HG03342 (cell line): Measurements from ENCODE around the gene EEF1A2.

ENCODE experiments used
- ATAC-seq: cut with Tn5 transposase; IDR thresholded peaks from one replicate; pipeline ENCODE4 v1.9.1; 2021; ENCODE audit warnings: mild to moderate bottlenecking, moderate library complexity; ENCODE audit not compliant: unreplicated experiment

The EEF1A2 gene

GRCh38 chr20:63537525-63538203 is 38.8 kb upstream of the EEF1A2 start:
- peak; percentile 78 for ATAC-seq

DNA sequence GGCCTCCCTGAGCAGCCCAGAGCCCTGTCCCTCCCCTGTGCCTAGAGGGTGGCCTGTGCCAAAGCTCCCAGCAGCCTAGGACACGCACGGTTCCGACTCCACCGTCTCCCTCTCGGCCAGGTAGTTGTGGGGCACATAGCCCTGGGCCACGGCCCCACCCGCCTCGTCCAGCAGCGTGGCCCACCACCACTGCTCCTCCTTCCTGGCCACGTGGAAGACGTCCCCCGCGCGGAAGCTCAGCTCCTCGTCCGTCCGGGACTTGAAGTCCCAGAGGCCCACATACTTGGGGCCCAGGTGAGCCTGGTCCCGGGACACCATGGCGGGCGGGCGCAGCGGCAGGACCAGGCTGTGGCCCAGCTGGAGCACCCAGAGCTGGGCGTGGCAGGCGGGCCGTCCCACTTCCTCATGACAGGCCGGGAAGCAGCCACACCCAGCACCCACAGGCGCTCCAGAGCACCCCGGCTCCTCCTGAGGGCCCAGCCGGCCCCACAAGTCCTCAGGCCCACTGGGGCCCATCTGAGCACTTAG is 38.2 kb upstream of the EEF1A2 start, which contains the start of gene PTK6:
TSS of gene PTK6 (minus strand) at position 380 of the 528 bp plus-strand sequence. CDS start at position 318, 62 bp downstream.
- ATAC-seq, result peak; percentile 16

GRCh38 chr20:63536241-63536977 is 37.5 kb upstream of the EEF1A2 start:
- no peak for ATAC-seq

DNA sequence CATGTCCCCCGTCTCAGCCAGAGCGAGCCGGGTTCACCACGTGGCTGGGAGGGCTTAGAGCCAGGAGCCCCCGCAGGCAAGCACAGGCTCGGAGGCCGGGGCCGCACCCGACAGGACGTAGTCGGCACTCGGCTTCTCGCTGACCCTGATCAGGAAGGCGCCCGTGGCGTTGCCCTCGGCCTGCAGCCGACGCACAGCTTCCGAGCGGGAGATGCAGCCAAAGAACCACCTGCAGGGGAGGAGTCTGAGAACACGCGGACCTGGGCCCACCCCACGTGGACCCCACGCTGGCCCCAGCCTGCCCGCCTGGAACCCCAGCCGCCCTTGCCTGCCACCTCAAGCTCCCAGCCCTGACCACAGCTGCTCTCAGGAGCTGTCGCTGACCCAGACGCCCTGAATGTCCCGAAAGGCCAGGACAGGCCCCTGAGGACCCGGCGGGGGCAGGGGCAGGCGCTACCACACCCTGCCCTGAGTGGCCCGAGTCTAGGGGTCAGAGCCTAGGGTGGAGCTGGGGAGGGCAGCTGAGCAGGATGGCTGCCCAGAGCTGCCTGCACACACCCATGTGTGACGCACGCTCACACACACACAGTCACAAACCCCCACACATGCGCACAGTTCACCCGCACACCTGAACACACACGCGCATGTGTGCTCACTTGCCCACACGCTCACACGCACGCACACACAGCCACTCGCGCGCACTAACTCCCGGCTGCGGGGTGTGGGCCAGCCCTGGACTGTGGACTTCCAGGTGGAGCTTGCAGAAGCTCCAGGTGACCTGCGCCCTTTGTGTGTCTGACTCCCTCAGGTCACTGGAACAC is 36.2 kb upstream of the EEF1A2 start:
- ATAC-seq, result no peak

GRCh38 chr20:63534427-63534830 is 35.5 kb upstream of the EEF1A2 start:
- ATAC-seq, result no peak

DNA sequence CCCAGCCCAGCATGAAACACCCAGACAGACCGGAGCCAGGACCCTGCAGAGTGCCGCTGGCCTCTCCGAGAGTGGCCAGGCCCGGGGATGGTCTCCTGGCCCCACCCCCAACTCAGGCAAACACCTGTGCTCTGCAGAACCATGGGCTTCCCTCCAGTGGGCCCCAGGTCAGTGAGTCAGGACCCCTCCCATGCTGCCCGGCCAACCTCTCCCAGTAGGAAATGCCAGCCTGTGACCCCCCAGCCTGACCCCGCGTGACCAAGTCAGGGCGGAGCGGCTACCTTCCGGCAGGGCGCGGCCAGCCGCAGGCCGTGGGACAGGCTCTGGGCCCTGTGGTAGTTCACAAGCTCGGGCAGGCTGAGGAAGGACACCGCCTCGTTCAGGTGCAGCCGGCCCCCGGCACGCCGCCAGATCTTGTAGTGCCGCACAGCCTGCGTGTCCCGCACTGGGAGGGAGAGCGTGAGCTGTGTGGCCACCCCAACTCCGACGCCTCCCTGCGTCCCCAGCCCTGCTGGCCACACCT is 35.0 kb upstream of the EEF1A2 start:
- no peak for ATAC-seq

DNA sequence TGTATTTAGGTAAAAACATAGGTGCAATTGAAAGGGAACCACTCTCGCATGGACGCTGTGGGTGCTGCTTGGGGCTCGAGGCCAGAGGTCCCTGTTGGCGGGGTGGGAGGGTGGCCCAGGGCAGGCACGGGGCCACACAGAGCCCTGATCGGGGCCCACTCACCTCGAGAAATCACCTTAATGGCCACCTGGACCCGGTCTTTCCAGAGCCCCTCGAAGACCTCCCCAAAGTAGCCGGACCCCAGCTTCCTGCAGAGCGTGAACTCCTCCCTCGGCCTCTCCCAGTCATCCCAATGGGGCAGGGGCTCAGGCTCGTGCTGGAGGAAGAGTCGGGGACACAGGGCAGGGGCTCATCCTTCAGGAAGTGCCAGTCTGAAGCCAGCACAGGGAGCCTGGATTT is 34.5 kb upstream of the EEF1A2 start:
- ATAC-seq, result no peak

DNA sequence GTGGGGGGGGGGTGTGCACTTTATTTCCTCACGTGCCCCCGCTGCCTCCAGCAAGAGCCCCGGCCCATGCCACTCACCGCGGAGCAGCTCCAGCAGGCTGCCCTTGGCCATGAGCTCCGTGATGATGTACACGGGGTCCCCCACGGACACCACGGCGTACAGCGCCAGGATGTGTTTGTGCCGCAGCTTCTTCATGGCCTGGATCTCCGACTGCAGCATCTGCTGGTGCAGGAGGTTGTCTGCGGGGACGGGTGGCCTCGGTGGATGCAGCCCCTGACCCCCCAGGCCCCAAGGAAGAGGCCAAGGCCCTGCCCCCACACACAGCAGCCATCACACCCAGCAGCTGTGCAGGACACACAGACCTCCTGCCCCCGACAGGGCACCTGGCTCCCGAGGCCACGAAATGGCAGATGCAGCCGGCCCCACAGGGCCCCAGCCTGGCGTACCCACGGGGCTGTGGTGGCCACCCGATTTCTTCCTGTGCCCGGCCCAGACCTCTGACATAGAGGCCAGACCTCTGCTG is 33.6 kb upstream of the EEF1A2 start:
- ATAC-seq, result no peak

GRCh38 chr20:63531686-63532448 is 33.0 kb upstream of the EEF1A2 start:
- ATAC-seq, result no peak

DNA sequence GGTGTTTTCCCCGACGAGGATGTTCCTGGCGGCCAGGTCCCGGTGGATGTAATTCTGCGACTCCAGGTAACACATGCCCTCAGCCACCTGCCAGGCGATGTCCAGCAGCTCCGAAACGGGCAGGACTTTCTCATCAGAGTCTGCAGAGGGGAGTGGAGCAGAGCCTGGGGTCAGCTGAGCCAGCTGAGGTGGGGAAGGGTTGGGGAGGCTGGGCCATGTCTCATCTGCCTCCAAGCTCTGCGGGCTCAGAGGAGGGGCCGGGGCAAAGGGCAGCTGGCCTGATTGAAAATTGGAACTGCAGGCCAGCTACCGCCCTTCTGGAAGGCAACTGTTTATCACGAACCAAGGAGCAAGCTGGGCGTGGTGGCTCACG is 31.9 kb upstream of the EEF1A2 start:
- ATAC-seq, result no peak

DNA sequence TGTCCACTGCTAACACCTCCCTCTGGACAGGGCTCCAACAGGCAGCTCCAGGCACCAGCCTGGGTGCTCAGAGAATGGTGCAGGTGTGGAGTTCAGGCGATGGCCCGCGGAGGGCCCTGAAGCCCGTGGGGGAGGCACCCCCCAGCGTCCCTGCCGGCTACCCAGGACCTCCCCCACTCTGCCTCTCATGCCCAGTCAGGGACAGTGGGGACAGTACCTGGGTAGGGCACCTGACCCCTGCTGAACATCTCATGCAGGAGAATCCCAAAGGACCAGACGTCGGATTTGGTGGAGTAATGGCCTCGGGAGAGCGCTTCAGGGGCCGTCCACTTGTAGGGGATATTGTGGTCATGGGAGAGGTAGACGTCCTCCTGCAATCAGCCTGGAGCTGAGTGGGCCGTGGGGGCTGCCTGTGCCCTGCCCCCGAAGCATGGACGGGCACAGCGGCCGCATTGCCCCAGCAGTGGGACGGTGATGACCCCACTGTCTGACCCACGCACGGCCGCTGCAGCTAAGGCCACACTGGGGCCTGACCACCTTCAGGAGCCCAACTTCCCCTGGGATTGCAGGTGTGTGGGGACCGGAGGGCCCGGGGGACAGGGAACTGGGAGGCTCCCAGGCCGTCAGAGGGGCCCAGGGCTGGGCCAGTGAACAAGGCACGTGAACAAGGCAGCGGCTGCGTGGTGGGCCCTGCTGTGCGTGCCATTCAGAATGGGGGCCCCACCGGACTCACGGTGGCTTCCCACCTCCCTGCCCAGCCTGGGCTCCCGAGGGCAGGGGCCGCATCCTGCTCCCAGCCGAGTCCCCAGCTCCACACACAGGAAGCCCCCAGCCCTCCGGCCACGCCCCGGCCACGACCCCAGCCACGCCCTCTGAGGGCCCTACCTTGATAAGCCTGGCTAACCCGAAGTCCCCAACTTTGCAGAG is 31.2 kb upstream of the EEF1A2 start:
- no peak for ATAC-seq

DNA sequence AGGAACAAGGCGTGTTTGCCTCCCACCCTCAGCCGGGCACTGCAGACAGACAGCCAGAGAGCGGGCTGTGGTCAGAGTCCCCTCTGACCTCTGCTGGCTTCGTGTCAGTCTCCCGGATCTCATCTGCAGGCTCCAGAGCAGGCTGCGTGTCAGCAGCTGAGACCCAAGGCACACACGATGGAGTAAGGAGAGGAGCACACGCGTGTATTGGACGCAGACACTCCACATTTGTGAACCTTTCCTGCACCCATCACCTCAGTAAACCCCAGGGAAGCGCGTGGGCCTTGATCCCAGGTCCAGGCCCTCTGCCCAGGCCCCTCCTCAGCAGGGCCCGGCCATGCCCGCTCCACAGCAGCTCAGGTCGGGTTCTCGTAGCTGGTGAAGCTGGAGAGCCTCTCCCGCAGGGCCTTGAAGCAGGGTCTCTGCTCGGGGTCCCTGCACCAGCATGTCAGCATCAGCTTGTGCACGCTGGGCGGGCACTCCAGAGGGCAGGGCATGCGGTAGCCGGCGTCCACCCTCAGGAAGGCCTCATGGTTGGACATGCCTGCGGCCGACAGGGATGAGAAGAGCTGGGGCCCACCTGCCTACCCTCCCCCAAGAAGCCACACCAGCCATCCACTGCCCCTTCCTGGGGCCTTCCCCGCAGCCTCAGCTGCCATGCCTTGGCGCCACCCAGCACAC is 30.4 kb upstream of the EEF1A2 start:
- ATAC-seq, result no peak

DNA sequence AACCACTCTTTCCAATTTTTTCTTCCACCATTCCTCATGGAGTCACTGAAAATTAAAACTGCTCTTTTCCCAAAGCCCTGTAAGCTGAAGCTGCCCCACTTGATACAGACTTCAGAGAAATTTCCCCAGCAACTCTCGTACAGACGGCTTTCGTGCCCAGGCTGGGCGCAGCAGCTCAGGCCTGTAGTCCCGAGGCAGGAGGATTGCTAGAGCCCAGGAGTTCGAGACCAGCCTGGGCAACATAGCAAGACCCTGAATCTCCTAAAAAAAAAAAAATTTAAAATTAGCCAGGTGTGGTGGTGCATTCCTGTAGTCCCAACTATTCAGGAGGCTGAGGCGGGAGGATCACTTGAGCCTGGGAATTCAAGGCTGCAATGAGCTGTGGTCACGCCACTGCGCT is 28.3 kb upstream of the EEF1A2 start:
- no peak for ATAC-seq

DNA sequence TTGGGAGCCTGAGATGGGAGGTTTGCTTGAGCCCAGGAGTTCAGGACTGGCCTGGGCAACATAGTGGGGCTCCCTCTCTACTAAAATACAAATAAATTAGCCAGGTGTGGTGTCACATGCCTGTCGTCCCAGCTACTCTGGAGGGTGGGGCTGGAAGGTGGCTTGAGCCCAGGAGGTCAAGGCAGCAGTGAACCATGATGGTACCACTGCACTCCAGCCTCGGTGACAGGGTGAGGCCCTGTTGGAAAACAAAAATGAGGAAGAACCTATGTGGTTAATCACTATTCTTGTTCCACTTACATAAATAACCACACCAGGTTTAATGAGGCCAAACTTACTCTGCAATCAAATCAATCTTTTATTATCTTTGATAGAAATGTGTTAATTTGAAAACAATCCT is 27.1 kb upstream of the EEF1A2 start:
- ATAC-seq, result no peak

DNA sequence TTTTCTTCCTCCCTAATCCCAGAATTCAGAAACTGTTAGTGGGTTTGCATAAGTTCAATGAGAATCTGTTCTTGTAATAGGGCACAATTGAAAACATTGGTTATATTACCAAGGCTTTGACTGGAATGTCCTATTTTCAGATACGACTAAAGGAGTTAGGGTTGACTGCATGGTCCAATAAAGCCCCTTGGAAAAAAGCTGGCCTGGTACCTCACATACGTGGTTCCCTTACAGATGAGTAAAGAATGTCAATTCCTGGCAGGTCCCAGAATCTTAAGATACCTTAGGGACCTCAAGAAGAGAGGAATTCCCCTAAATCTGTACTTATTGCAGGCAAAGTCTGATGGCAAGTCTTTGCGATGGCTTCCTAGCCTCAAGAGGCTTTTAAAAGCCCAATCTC is 26.3 kb upstream of the EEF1A2 start:
- ATAC-seq, result no peak

- ATAC-seq, result no peak
These were observed 24.2 kb upstream of the EEF1A2 start for GRCh38 chr20:63522981-63523611.

DNA sequence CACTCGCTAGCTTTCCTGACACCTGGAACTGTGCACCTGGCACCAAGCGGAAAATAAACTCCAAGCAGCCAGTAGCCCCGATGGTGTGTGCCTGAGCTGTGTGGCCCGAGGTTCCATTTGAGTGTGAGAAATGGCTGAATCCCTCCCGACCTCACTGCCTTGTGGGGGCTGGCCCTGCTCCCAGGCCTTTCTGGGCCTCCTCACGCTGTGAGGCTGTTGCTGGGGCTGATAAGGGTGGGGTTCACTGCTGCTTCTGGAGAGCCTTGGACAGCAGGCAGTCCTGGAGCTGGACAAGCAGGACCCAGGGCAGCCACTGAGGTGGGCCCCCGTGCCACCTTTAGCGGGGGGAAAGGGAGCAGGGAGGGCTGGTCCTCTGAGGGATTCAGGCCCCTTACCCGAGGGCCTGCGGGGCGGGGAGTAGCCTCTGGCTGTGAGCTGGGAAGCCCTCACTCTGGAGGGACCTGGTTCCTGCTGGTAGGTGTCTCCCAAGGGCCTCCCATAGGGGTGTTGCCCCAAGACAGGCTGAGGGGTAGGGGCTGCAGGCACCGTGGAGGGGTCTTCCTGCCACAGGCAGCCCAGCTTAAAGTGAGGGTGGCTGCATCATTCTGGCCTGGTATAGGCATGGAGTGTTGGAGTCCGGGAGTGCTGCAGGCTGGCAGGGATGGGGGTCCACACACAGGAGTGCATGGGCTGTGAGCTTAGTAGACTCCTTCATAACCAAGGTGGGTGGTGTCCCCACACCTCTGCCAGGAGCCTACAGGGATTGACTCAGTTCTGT is 23.4 kb upstream of the EEF1A2 start:
- ATAC-seq, result no peak
